A549 (cell line): Measurements from ENCODE around the gene AOAH.

ENCODE experiments used
- EHMT2 ChIP-seq: fragments of 200-600 bp; sonication (generic); IDR thresholded peaks from 2 replicates; pipeline ENCODE4 v1.6.1; 2016; ENCODE audit warnings: antibody characterized with exemption, low read depth, mild to moderate bottlenecking, moderate library complexity
- EP300 ChIP-seq, 2 experiments: fragments of >200 bp; sonication (Bioruptor Twin); formaldehyde crosslinking; IDR thresholded peaks; 2 replicates in 1 of 2; 3 replicates in 1 of 2; pipeline ENCODE4 v1.6.1; 2016 to 2017
- JUNB ChIP-seq: fragments of >200 bp; sonication (Bioruptor Twin); formaldehyde crosslinking; IDR thresholded peaks from 2 replicates; pipeline ENCODE4 v1.6.1; 2016
- ZC3H11A ChIP-seq: fragments of 450-650 bp; IDR thresholded peaks from 2 replicates; pipeline ENCODE4 v1.6.1; 2014; ENCODE audit warnings: antibody characterized with exemption, mild to moderate bottlenecking
- TF ChIP-seq, protein P1 (sequence below): fragments of >200 bp; sonication (Bioruptor Twin); formaldehyde crosslinking; IDR thresholded peaks from 3 replicates; pipeline ENCODE4 v1.5.1; 2016
- TF ChIP-seq, protein P2 (sequence below): fragments of 200-600 bp; sonication (generic); IDR thresholded peaks from 2 replicates; pipeline ENCODE4 v1.6.1; 2016; ENCODE audit warnings: antibody characterized with exemption, mild to moderate bottlenecking, moderate library complexity

GRCh38 chr7:36730046-36730445 lies 5.8 kb upstream of the AOAH start:
- no peak for TF ChIP-seq ZC3H11A
- no peak for TF ChIP-seq JUNB
- TF ChIP-seq, protein P1, sequence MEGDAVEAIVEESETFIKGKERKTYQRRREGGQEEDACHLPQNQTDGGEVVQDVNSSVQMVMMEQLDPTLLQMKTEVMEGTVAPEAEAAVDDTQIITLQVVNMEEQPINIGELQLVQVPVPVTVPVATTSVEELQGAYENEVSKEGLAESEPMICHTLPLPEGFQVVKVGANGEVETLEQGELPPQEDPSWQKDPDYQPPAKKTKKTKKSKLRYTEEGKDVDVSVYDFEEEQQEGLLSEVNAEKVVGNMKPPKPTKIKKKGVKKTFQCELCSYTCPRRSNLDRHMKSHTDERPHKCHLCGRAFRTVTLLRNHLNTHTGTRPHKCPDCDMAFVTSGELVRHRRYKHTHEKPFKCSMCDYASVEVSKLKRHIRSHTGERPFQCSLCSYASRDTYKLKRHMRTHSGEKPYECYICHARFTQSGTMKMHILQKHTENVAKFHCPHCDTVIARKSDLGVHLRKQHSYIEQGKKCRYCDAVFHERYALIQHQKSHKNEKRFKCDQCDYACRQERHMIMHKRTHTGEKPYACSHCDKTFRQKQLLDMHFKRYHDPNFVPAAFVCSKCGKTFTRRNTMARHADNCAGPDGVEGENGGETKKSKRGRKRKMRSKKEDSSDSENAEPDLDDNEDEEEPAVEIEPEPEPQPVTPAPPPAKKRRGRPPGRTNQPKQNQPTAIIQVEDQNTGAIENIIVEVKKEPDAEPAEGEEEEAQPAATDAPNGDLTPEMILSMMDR = no peak
- no peak for TF ChIP-seq EP300 (IDR thresholded peaks at IDR 0.05)
- TF ChIP-seq, protein P2, sequence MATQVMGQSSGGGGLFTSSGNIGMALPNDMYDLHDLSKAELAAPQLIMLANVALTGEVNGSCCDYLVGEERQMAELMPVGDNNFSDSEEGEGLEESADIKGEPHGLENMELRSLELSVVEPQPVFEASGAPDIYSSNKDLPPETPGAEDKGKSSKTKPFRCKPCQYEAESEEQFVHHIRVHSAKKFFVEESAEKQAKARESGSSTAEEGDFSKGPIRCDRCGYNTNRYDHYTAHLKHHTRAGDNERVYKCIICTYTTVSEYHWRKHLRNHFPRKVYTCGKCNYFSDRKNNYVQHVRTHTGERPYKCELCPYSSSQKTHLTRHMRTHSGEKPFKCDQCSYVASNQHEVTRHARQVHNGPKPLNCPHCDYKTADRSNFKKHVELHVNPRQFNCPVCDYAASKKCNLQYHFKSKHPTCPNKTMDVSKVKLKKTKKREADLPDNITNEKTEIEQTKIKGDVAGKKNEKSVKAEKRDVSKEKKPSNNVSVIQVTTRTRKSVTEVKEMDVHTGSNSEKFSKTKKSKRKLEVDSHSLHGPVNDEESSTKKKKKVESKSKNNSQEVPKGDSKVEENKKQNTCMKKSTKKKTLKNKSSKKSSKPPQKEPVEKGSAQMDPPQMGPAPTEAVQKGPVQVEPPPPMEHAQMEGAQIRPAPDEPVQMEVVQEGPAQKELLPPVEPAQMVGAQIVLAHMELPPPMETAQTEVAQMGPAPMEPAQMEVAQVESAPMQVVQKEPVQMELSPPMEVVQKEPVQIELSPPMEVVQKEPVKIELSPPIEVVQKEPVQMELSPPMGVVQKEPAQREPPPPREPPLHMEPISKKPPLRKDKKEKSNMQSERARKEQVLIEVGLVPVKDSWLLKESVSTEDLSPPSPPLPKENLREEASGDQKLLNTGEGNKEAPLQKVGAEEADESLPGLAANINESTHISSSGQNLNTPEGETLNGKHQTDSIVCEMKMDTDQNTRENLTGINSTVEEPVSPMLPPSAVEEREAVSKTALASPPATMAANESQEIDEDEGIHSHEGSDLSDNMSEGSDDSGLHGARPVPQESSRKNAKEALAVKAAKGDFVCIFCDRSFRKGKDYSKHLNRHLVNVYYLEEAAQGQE = no peak
- no peak for TF ChIP-seq EHMT2
